IMR-90 (cell line): ENCODE data around the gene CHPF2. TPM values are rescaled to one million over a fixed set of nuclear protein-coding genes. Genes with fewer than 3 reads are reported as not detected.

Experiments
- ATAC-seq: fragments of 200-7000 bp; cut with Tn5 transposase; 2 replicates; pipeline ENCODE4 v1.9.1; 2020; ENCODE audit warnings: low read depth, mild to moderate bottlenecking, moderate library complexity
- BruUV-seq: library from RNA; stranded (reverse); fragments of 400-500 nt; replicated peaks from 2 replicates; lab custom pipeline; 2021; lab: Mats Ljungman, UMichigan
- CTCF ChIA-PET: fragments of 300-600 bp; formaldehyde crosslinking; extraction: SDS; loops from one replicate; lab custom pipeline; 2021; ENCODE audit warnings: antibody characterized with exemption; lab: Yijun Ruan, JAX
- POLR2A ChIA-PET: fragments of 300-600 bp; sonication (Branson Sonifier 250); formaldehyde crosslinking; loops from one replicate; lab custom pipeline; 2022; ENCODE audit warnings: antibody characterized with exemption; ENCODE audit not compliant: unreplicated experiment; lab: Charles Lee
- DNase-seq: peaks from one replicate; pipeline ENCODE4 v3.0.0; 2013
- H2AFZ ChIP-seq: replicated peaks from 2 replicates; pipeline ENCODE3; 2013; ENCODE audit warnings: low read length, mild to moderate bottlenecking; ENCODE audit not compliant: poor library complexity
- H2AK5ac ChIP-seq: 2 replicates; pipeline ENCODE4 v1.6.1; 2013; ENCODE audit warnings: low read depth, low read length, inconsistent platforms
- H2AK9ac ChIP-seq: replicated peaks from 2 replicates; pipeline ENCODE3; 2013; ENCODE audit warnings: mild to moderate bottlenecking, low read depth, low read length, moderate library complexity; ENCODE audit not compliant: poor library complexity
- H2BK120ac ChIP-seq: 2 replicates; pipeline ENCODE4 v1.6.1; 2013; ENCODE audit warnings: low read depth, low read length, inconsistent platforms
- H2BK15ac ChIP-seq: 3 replicates; pipeline ENCODE4 v1.6.1; 2013; ENCODE audit warnings: low read depth, low read length, inconsistent platforms
- H2BK20ac ChIP-seq: 2 replicates; pipeline ENCODE4 v1.6.1; 2013; ENCODE audit warnings: low read depth, mild to moderate bottlenecking, inconsistent platforms, low read length, moderate library complexity
- H2BK5ac ChIP-seq: 2 replicates; pipeline ENCODE4 v1.6.1; 2013; ENCODE audit warnings: mild to moderate bottlenecking, low read depth, low read length, inconsistent platforms; ENCODE audit not compliant: poor library complexity, severe bottlenecking
- H3K14ac ChIP-seq: replicated peaks from 2 replicates; pipeline ENCODE4 v1.6.1; 2013; ENCODE audit warnings: low read depth, low read length, inconsistent platforms
- H3K18ac ChIP-seq: 2 replicates; pipeline ENCODE4 v1.6.1; 2013; ENCODE audit warnings: low read depth, low read length, control low read depth
- H3K23ac ChIP-seq: 2 replicates; pipeline ENCODE4 v1.6.1; 2013; ENCODE audit warnings: low read depth, low read length, inconsistent platforms
- H3K27ac ChIP-seq: 2 replicates; pipeline ENCODE4 v1.5.1; 2013; ENCODE audit warnings: mild to moderate bottlenecking, control low read depth, low read length; ENCODE audit not compliant: insufficient read depth
- H3K27me3 ChIP-seq: 2 replicates; pipeline ENCODE4 v1.6.1; 2013; ENCODE audit warnings: low read length; ENCODE audit not compliant: control insufficient read depth, insufficient read depth
- H3K36me3 ChIP-seq: 2 replicates; pipeline ENCODE4 v1.6.1; 2013; ENCODE audit warnings: low read length, mixed read lengths; ENCODE audit not compliant: control insufficient read depth, insufficient read depth
- H3K4ac ChIP-seq: 2 replicates; pipeline ENCODE4 v1.6.1; 2013; ENCODE audit warnings: low read depth, low read length, inconsistent platforms
- H3K4me1 ChIP-seq: 2 replicates; pipeline ENCODE4 v1.6.1; 2013; ENCODE audit warnings: low read length, mixed read lengths; ENCODE audit not compliant: control insufficient read depth, insufficient read depth
- H3K4me2 ChIP-seq: 2 replicates; pipeline ENCODE4 v1.6.1; 2013; ENCODE audit warnings: low read depth, mild to moderate bottlenecking, control low read depth, low read length, moderate library complexity
- H3K4me3 ChIP-seq: 2 replicates; pipeline ENCODE4 v1.5.1; 2013; ENCODE audit warnings: low read depth, mild to moderate bottlenecking, control low read depth, low read length, moderate library complexity; ENCODE audit not compliant: insufficient read depth
- H3K56ac ChIP-seq: 2 replicates; pipeline ENCODE4 v1.6.1; 2013; ENCODE audit warnings: low read length, inconsistent platforms; ENCODE audit not compliant: insufficient read depth; ENCODE audit errors: extremely low read depth
- H3K79me1 ChIP-seq, 2 experiments: 2 replicates each; pipeline ENCODE4 v1.6.1; 2013; ENCODE audit warnings: low read length in 2 of 2, inconsistent platforms in 1 of 2, low read depth in 1 of 2
- H3K9ac ChIP-seq: 2 replicates; pipeline ENCODE4 v1.6.1; 2013; ENCODE audit warnings: low read depth, low read length, control low read depth
- H3K9me1 ChIP-seq: 2 replicates; pipeline ENCODE4 v1.6.1; 2013; ENCODE audit warnings: low read length, inconsistent platforms; ENCODE audit not compliant: insufficient read depth
- H3K9me3 ChIP-seq: 2 replicates; pipeline ENCODE4 v1.6.1; 2013; ENCODE audit warnings: low read length; ENCODE audit not compliant: control insufficient read depth, insufficient read depth
- H4K20me1 ChIP-seq: 2 replicates; pipeline ENCODE4 v1.6.1; 2013; ENCODE audit warnings: low read length, inconsistent platforms; ENCODE audit not compliant: insufficient read depth
- H4K5ac ChIP-seq: 2 replicates; pipeline ENCODE4 v1.6.1; 2013; ENCODE audit warnings: mild to moderate bottlenecking, low read depth, low read length, control low read depth
- H4K8ac ChIP-seq, 2 experiments: 2 replicates each; pipeline ENCODE4 v1.6.1; 2013; ENCODE audit warnings: low read depth in 2 of 2, low read length in 2 of 2, control low read depth in 1 of 2, inconsistent platforms in 1 of 2
- H4K91ac ChIP-seq: 2 replicates; pipeline ENCODE4 v1.6.1; 2013; ENCODE audit warnings: low read depth, low read length, inconsistent platforms; ENCODE audit not compliant: insufficient read depth
- BHLHE40 ChIP-seq: fragments of 150-350 bp; IDR thresholded peaks from 2 replicates; pipeline ENCODE4 v1.6.1; 2016; ENCODE audit warnings: mild to moderate bottlenecking, low read depth, low read length
- CEBPB ChIP-seq: IDR thresholded peaks from 2 replicates; pipeline ENCODE4 v1.6.1; 2012; ENCODE audit warnings: low read depth, low read length, improper control_type of control experiment
- CHD1 ChIP-seq: IDR thresholded peaks from 2 replicates; pipeline ENCODE4 v1.6.1; 2012; ENCODE audit warnings: low read depth, low read length, improper control_type of control experiment
- FOS ChIP-seq: fragments of 150-350 bp; IDR thresholded peaks from 2 replicates; pipeline ENCODE4 v1.6.1; 2016; ENCODE audit warnings: low read depth, low read length
- MAFK ChIP-seq: IDR thresholded peaks from 2 replicates; pipeline ENCODE4 v1.6.1; 2012; ENCODE audit warnings: low read depth, low read length, improper control_type of control experiment
- MAZ ChIP-seq: IDR thresholded peaks from 2 replicates; pipeline ENCODE4 v1.6.1; 2012; ENCODE audit warnings: low read depth, mild to moderate bottlenecking, low read length, improper control_type of control experiment, moderate library complexity, borderline replicate concordance
- MXI1 ChIP-seq: IDR thresholded peaks from 2 replicates; pipeline ENCODE4 v1.6.1; 2012; ENCODE audit warnings: low read depth, mild to moderate bottlenecking, low read length, moderate library complexity, borderline replicate concordance
- NFE2L2 ChIP-seq: fragments of 150-350 bp; IDR thresholded peaks from 2 replicates; pipeline ENCODE4 v1.6.1; 2016; ENCODE audit warnings: low read depth, mild to moderate bottlenecking, low read length
- POLR2A ChIP-seq: IDR thresholded peaks from 2 replicates; pipeline ENCODE4 v1.6.1; 2012; ENCODE audit warnings: mild to moderate bottlenecking, low read depth, low read length
- RAD21 ChIP-seq: IDR thresholded peaks from 2 replicates; pipeline ENCODE4 v1.6.1; 2012; ENCODE audit warnings: low read length, improper control_type of control experiment
- RCOR1 ChIP-seq: IDR thresholded peaks from 2 replicates; pipeline ENCODE4 v1.6.1; 2012; ENCODE audit warnings: mild to moderate bottlenecking, low read length, improper control_type of control experiment; ENCODE audit not compliant: insufficient replicate concordance
- RFX5 ChIP-seq: IDR thresholded peaks from 2 replicates; pipeline ENCODE4 v1.8.0; 2012; ENCODE audit warnings: low read depth, mild to moderate bottlenecking, low read length, moderate library complexity
- SMC3 ChIP-seq: fragments of 150-350 bp; IDR thresholded peaks from 2 replicates; pipeline ENCODE4 v1.6.1; 2016; ENCODE audit warnings: low read depth, mild to moderate bottlenecking, antibody characterized with exemption, low read length, moderate library complexity
- WGBS, 2 experiments: methylation state at CpG; one replicate each; pipeline versions ENCODE4 v1.1.5 to v1.1.7; 2013; ENCODE audit warnings: missing lambda C conversion rate in 2 of 2; ENCODE audit not compliant: insufficient read length in 1 of 2; ENCODE audit errors: extremely low coverage in 2 of 2; 5-methylcytosine and 5-hydroxymethylcytosine counted together
- dilution Hi-C: fragments of 300-500 bp; cut with HindIII; formaldehyde crosslinking; loops from one replicate; pipeline ENCODE4 v1.14.3; 2018; ENCODE audit warnings: low sequenced_read_pairs; ENCODE audit not compliant: unreplicated experiment
- in situ Hi-C: fragments of 300-500 bp; cut with MboI; formaldehyde crosslinking; loops from 3 replicates; pipeline ENCODE4 v1.14.3; 2019; ENCODE audit warnings: low sequenced_read_pairs, inconsistent platforms, mixed read lengths
- intact Hi-C: fragments of 100-400 bp; cut with micrococcal nuclease; formaldehyde crosslinking; loops from 2 replicates; pipeline ENCODE4 v1.10.0; 2022
- polyA plus RNA-seq, 3 experiments: library from polyadenylated mRNA; depleted of rRNA; stranded (reverse); fragments of >200 nt; gene quantifications; 2 replicates each; pipeline ENCODE4 v1.2.3, GENCODE V29; 2012; ENCODE audit warnings: low replicate concordance in 1 of 3
- total RNA-seq: library from RNA; depleted of rRNA; stranded (reverse); fragments of >200 nt; gene quantifications from 2 replicates; pipeline ENCODE4 v1.2.3, GENCODE V29; 2012
- TF ChIP-seq, protein P1 (sequence below): fragments of 150-350 bp; IDR thresholded peaks from 2 replicates; pipeline ENCODE4 v1.6.1; 2017; ENCODE audit warnings: mild to moderate bottlenecking, antibody characterized with exemption, low read length, low read depth
- TF ChIP-seq, protein P2 (sequence below): fragments of 150-350 bp; IDR thresholded peaks from 2 replicates; pipeline ENCODE4 v1.6.1; 2016; ENCODE audit warnings: low read depth, mild to moderate bottlenecking, low read length, moderate library complexity, borderline replicate concordance
- TF ChIP-seq, protein P3 (sequence below): conservative IDR thresholded peaks from 2 replicates; pipeline ENCODE4 v1.5.1; 2012; ENCODE audit warnings: mild to moderate bottlenecking, low read depth, low read length, improper control_type of control experiment

Gene CHPF2
- total and polyA plus RNA-seq, 2 of the 4 experiments (the other 2 are of a cell fraction), result 26.2 to 77.0 TPM

DNA sequence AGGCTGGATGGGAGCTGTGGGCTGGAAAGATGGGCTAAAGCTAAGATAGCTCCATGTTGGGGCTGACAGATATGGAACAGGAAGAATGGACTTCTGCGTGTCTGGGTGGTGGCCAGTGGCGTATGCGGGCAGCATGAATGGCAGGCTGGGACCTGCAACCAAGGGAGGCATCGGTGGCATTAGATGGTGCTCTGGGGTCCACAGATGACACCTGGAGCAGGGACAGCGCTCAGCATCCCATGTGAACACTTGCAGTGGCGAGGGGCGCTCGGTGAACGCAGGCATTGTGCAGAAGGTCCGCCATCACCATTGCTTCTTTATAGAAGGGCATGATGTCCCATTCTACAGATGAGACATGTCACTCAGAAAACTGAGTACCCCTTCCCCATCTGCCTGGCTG lies 37.2 kb downstream of the CHPF2 start:
- ATAC-seq (no peak), DNase-seq (no peak)
- Histone ChIP-seq H3K9me1 (no peaks in the 10 kb centered on the region), H3K27me3 (no peaks in the 10 kb centered on the region; the same call in 1 of the 2 replicates), H3K4ac (no peak overlapping the region), H2AK9ac (no peak overlapping the region), H4K20me1 (no peaks in the 10 kb centered on the region; the same call in 1 of the 2 replicates), H2BK15ac (no peak overlapping the region), H3K4me2 (no peak overlapping the region), H2AFZ (no peak overlapping the region), H3K18ac (no peak overlapping the region), H3K36me3 (no peaks in the 10 kb centered on the region; the same call in 1 of the 2 replicates), H3K56ac (no peak overlapping the region), H3K14ac (no peak overlapping the region), H2AK5ac (no peak overlapping the region), H2BK20ac (no peak overlapping the region), H3K23ac (no peak overlapping the region), H3K27ac (no peak overlapping the region), H2BK5ac (no peak overlapping the region), H4K91ac (no peak overlapping the region), H4K8ac (no peak overlapping the region), H3K9ac (no peak overlapping the region), H3K4me1 (peaks cover 4% of the 10 kb centered on the region; the same call in 1 of the 2 replicates), H3K9me3 (no peaks in the 10 kb centered on the region), H3K4me3 (no peak overlapping the region), H2BK120ac (no peak overlapping the region), H3K79me1 (no peaks in the 10 kb centered on the region), H4K5ac (no peak overlapping the region)
- TF ChIP-seq CHD1 (no peak), MAZ (no peak), FOS (no peak), CEBPB (no peak), RAD21 (no peak), RFX5 (no peak), BHLHE40 (no peak), RCOR1 (no peak), SMC3 (no peak), NFE2L2 (no peak), POLR2A (no peak), MAFK (no peak), MXI1 (no peak)
- TF ChIP-seq, protein P1, sequence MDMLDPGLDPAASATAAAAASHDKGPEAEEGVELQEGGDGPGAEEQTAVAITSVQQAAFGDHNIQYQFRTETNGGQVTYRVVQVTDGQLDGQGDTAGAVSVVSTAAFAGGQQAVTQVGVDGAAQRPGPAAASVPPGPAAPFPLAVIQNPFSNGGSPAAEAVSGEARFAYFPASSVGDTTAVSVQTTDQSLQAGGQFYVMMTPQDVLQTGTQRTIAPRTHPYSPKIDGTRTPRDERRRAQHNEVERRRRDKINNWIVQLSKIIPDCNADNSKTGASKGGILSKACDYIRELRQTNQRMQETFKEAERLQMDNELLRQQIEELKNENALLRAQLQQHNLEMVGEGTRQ, result no peak
- TF ChIP-seq, protein P2, sequence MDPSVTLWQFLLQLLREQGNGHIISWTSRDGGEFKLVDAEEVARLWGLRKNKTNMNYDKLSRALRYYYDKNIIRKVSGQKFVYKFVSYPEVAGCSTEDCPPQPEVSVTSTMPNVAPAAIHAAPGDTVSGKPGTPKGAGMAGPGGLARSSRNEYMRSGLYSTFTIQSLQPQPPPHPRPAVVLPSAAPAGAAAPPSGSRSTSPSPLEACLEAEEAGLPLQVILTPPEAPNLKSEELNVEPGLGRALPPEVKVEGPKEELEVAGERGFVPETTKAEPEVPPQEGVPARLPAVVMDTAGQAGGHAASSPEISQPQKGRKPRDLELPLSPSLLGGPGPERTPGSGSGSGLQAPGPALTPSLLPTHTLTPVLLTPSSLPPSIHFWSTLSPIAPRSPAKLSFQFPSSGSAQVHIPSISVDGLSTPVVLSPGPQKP, result no peak
- TF ChIP-seq, protein P3, sequence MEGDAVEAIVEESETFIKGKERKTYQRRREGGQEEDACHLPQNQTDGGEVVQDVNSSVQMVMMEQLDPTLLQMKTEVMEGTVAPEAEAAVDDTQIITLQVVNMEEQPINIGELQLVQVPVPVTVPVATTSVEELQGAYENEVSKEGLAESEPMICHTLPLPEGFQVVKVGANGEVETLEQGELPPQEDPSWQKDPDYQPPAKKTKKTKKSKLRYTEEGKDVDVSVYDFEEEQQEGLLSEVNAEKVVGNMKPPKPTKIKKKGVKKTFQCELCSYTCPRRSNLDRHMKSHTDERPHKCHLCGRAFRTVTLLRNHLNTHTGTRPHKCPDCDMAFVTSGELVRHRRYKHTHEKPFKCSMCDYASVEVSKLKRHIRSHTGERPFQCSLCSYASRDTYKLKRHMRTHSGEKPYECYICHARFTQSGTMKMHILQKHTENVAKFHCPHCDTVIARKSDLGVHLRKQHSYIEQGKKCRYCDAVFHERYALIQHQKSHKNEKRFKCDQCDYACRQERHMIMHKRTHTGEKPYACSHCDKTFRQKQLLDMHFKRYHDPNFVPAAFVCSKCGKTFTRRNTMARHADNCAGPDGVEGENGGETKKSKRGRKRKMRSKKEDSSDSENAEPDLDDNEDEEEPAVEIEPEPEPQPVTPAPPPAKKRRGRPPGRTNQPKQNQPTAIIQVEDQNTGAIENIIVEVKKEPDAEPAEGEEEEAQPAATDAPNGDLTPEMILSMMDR, result no peak
- CTCF ChIA-PET, result no interaction called here
- POLR2A ChIA-PET, result no interaction called here
- in situ Hi-C loops (no loop called here), dilution Hi-C loops (no loop called here), intact Hi-C loops (no loop called here)
- BruUV-seq, result no TSS peak
- 98% methylated on average over 8 of the region's 10 CpGs; no CpG with 5 or more reads in 1 of the 2 experiments for WGBS, 2 experiments
